Heart left ventricle (tissue), 16 donors: ENCODE results near the gene CDH2. TPM values are rescaled to one million over a fixed set of nuclear protein-coding genes. Genes with fewer than 3 reads are reported as not detected.

Experiments
- ATAC-seq, 4 donors: fragments of 200-7000 bp; cut with Tn5 transposase; one replicate each; pipeline ENCODE4 v1.9.1; 2020 to 2022; ENCODE audit warnings: moderate library complexity in 4 of 4, mild to moderate bottlenecking in 3 of 4, moderate number of reproducible peaks in 1 of 4
- DNase-seq, 5 donors: peaks; one replicate each; pipeline ENCODE4 v3.0.0-alpha.2; 2020
- H3K27ac ChIP-seq, 12 donors: fragments of 200-600 bp; sonication (generic) in 4 of 12; one replicate each; pipeline versions ENCODE4 v1.5.0 to v1.8.0; 2016 to 2022; ENCODE audit warnings: mild to moderate bottlenecking in 2 of 12
- H3K27me3 ChIP-seq, 9 donors: fragments of 200-600 bp; sonication (generic) in 2 of 9; one replicate each; pipeline versions ENCODE4 v1.5.1 to v1.8.0; 2016 to 2022; ENCODE audit warnings: mild to moderate bottlenecking in 3 of 9
- H3K36me3 ChIP-seq, 9 donors: fragments of 200-600 bp; sonication (generic) in 2 of 9; one replicate each; pipeline versions ENCODE4 v1.5.0 to v1.8.0; 2018 to 2022; ENCODE audit warnings: mild to moderate bottlenecking in 2 of 9
- H3K4me1 ChIP-seq, 12 donors: fragments of 200-600 bp; sonication (generic) in 4 of 12; one replicate each; pipeline versions ENCODE4 v1.5.0 to v1.8.0; 2016 to 2022; ENCODE audit warnings: mild to moderate bottlenecking in 3 of 12
- H3K4me3 ChIP-seq, 12 donors: fragments of 200-600 bp; sonication (generic) in 4 of 12; one replicate each; pipeline versions ENCODE4 v1.5.0 to v1.8.0; 2017 to 2022; ENCODE audit warnings: mild to moderate bottlenecking in 9 of 12, moderate library complexity in 4 of 12
- H3K9me3 ChIP-seq, 12 donors: fragments of 200-600 bp; sonication (generic) in 4 of 12; one replicate each; pipeline versions ENCODE4 v1.5.0 to v1.8.0; 2016 to 2022; ENCODE audit warnings: mild to moderate bottlenecking in 1 of 12
- POLR2A ChIP-seq, 2 donors: fragments of 450-650 bp; IDR thresholded peaks; one replicate each; pipeline ENCODE4 v1.6.1; 2017; ENCODE audit warnings: antibody characterized with exemption in 2 of 2, mild to moderate bottlenecking in 2 of 2, moderate library complexity in 2 of 2
- WGBS, 4 donors: extraction: QIAGEN DNeasy Blood & Tissue Kit in 2 of 4; methylation state at CpG; one replicate each; pipeline versions ENCODE4 v1.1.5 to v1.1.7; 2013 to 2018; 5-methylcytosine and 5-hydroxymethylcytosine counted together
- intact Hi-C, 10 donors: fragments of 100-400 bp; cut with DNase I; formaldehyde crosslinking; loops; one replicate each; pipeline versions ENCODE4 v1.11.1 to v1.14.2; 2022
- polyA plus RNA-seq, 2 donors: library from polyadenylated mRNA; stranded (reverse); fragments of 200-250 nt; gene quantifications; one replicate each; pipeline ENCODE4 v1.2.3, GENCODE V29; 2013
- total RNA-seq, 9 donors: library from RNA; depleted of rRNA in 2 of 9; stranded (reverse); fragments of >200 nt in 2 of 9; fragmentation: NEBNext Ultra II Directional in 3 of 9; extraction: Animal tissue kit (Norgen Biotek cat#: 25700) in 3 of 9; gene quantifications; one replicate each; pipeline versions ENCODE4 v1.1.0 to v1.2.4, GENCODE V29; 2016 to 2023
- TF ChIP-seq, protein P1 (sequence below), 12 donors: fragments of 200-600 bp; sonication (generic) in 4 of 12; IDR thresholded peaks; one replicate each; pipeline versions ENCODE4 v1.5.0 to v1.8.0; 2018 to 2022; ENCODE audit warnings: antibody characterized with exemption in 12 of 12, mild to moderate bottlenecking in 5 of 12
- donor health status: ischemic (EF 13 %, LVEDD 7.1; RV severe dilation, severe dysfunction).
- donor health status: healthy with polysubstance abuse.
- donor health status: DM: no; HTN: yes; CAD: no.
- donor health status: DM: no; HTN: no; CAD: no.
- donor health status: ischemic (EF 25% LVEDD 6.9; RV normal size, moderate dysfunction).
- donor health status: ischemic (EF 25% LVEDD 5.7; RV mildly dilated, moderate dysfunction).
- donor health status: healthy.
- donor health status: DM: yes; HTN: yes; CAD: no.
- donor health status: ischemic (EF 35%, LVEDD 5.7; RV mildly dilated, moderate dysfunction).
- donor health status: nonischemic (EF 11% LVEDD 7.7; RV severe dilation, severe dysfunction).
- donor health status: DM: yes; HTN: yes; CAD: no.
- donor health status: PGD.
- donor health status: ischemic (EF 29% LVEDD 5.4; RV normal size, mild dysfunction).
- donor health status: nonischemic (EF 23%, LVEDD 6.1; RV moderate dilation, normal function).

Gene CDH2
- total and polyA plus RNA-seq, 11 donors: 62.5 to 594 (median 386) TPM

DNA sequence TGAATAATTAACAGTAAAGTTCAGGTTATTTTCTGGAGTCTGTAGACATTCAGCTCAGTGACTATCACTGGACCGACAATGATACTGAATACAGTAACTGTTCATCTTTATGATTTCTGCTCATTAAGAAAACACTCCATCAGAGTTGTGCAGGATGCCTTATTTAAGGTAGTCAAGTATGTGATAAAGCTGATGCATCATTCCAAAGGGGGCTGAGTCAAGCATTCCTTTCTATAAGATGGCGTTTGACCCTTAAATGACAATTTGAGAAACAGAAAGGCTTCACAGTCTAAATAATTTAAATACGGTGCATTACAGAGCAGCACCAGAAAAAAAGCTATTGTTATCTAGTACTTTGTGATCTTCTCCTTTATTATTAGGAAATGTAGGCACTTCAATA is 131.1 kb downstream of the CDH2 start:
- DNase-seq (no peak), ATAC-seq (no peak)
- Histone ChIP-seq H3K27ac (no peak overlapping the region), H3K9me3 (no peaks in the 10 kb centered on the region), H3K4me1 (peaks cover 0 to 45% (median 11%) of the 10 kb centered on the region in 12 donors), H3K27me3 (no peaks in the 10 kb centered on the region), H3K4me3 (no peak overlapping the region), H3K36me3 (peaks cover 0 to 4% (median 0%) of the 10 kb centered on the region in 9 donors)
- WGBS, 4 donors: 63 to 72% (median 69%) methylated on average over 3 of the region's 3 CpGs
- intact Hi-C loops: loop anchor here in 1 of 10 donors (10.0 kb wide), 1 partner anchor 49 kb away; no protein-coding TSS in a partner anchor
- no peak for TF ChIP-seq POLR2A (IDR thresholded peaks at IDR 0.05)
- TF ChIP-seq, protein P1, sequence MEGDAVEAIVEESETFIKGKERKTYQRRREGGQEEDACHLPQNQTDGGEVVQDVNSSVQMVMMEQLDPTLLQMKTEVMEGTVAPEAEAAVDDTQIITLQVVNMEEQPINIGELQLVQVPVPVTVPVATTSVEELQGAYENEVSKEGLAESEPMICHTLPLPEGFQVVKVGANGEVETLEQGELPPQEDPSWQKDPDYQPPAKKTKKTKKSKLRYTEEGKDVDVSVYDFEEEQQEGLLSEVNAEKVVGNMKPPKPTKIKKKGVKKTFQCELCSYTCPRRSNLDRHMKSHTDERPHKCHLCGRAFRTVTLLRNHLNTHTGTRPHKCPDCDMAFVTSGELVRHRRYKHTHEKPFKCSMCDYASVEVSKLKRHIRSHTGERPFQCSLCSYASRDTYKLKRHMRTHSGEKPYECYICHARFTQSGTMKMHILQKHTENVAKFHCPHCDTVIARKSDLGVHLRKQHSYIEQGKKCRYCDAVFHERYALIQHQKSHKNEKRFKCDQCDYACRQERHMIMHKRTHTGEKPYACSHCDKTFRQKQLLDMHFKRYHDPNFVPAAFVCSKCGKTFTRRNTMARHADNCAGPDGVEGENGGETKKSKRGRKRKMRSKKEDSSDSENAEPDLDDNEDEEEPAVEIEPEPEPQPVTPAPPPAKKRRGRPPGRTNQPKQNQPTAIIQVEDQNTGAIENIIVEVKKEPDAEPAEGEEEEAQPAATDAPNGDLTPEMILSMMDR (IDR thresholded peaks at IDR 0.05): no peak

DNA sequence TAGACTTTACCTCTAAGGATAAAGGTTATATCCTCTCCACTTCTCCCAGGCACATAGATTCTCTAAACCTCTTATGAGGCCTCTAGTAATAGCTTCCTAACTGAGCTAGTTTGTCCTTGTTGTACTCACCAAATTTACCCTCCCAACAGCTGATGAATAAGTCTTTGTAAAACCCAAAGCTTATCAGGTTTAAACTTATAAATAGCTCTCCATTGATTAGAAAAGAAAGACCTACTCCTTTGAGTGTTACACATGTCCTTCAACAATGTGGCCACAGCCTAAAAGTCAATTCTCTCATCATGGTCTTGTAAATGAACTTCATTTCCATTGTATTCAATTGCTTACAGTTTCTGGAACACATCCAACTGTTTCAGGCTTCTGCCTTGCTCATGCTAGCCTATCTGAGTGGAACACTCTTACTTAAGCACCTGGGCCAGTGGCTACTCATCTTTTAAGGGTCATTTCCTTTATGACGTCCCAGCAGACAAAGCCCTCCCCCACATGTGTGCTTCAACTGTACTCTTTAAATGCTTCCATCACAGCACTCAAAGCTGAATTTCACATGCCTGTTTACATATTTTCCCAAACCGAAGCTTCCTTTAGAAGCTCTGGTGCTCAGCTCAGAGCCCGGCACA is 131.6 kb downstream of the CDH2 start:
- no peaks in the 10 kb centered on the region for H3K27me3 ChIP-seq
- WGBS, 4 donors: 24 to 34% (median 34%) methylated on average over 3 of the region's 3 CpGs
- TF ChIP-seq, protein P1 (IDR thresholded peaks at IDR 0.05): no peak
- no peak for TF ChIP-seq POLR2A (IDR thresholded peaks at IDR 0.05)
- intact Hi-C loops: loop anchor here in 1 of 10 donors (10.0 kb wide), 1 partner anchor 50 kb away; no protein-coding TSS in a partner anchor
- no peak for DNase-seq
- ATAC-seq: peak in 3 of 4 donors; percentile 30 to 75 (median 31)
- no peaks in the 10 kb centered on the region for H3K9me3 ChIP-seq
- H3K27ac ChIP-seq: no peak overlapping the region
- peaks cover 0 to 48% (median 11%) of the 10 kb centered on the region in 12 donors for H3K4me1 ChIP-seq
- no peak overlapping the region for H3K4me3 ChIP-seq
- H3K36me3 ChIP-seq: peaks cover 0 to 4% (median 0%) of the 10 kb centered on the region in 9 donors

DNA sequence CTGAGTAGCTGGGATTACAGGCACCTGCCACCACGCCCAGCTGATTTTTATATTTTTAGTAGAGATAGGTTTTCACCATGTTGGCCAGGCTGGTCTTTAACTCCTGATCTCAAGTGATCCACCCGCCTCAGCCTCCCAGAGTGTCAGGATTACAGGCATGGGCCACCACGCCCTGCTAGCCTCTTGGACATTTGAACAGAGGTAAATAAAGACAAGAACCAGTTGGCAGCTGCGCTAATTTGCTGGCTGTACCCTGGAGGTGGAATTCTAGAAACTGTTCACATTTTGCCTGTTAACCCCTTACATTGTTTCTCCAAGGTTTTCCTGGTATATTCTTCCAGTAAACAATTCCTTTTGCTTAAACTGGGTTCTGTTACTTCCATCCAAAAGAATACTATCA is 132.9 kb downstream of the CDH2 start:
- WGBS, 4 donors: 70 to 77% (median 75%) methylated on average over 4 of the region's 4 CpGs
- no peak overlapping the region for H3K4me3 ChIP-seq
- H3K9me3 ChIP-seq: no peaks in the 10 kb centered on the region
- H3K36me3 ChIP-seq: no peaks in the 10 kb centered on the region
- H3K4me1 ChIP-seq: peaks cover 0 to 51% (median 11%) of the 10 kb centered on the region in 12 donors
- no peak for ATAC-seq
- TF ChIP-seq, protein P1 (IDR thresholded peaks at IDR 0.05): no peak
- TF ChIP-seq POLR2A (IDR thresholded peaks at IDR 0.05): no peak
- H3K27me3 ChIP-seq: no peaks in the 10 kb centered on the region
- DNase-seq: no peak
- intact Hi-C loops: loop anchor here in 1 of 10 donors (10.0 kb wide), 1 partner anchor 51 kb away; no protein-coding TSS in a partner anchor
- H3K27ac ChIP-seq: no peak overlapping the region

DNA sequence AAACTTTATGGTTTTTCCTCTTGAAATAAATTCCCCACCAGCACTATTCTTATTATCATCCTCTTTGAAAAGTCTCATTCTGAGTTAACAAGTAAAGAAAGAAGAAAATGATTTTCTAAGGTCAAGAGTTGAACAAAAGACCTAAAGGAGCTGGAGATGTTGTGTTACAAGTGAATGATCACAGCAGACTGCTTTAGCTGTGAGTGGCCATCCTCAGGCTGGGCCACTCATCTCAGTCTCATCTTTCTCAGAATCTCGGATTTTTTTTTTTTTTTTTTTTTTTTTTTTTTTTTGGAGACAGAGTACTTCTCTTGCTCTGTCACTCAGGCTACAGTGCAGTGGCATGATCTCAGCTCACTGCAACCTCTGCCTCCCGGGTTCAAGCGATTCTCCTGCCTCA is 133.3 kb downstream of the CDH2 start:
- no peak for DNase-seq
- Histone ChIP-seq H3K4me3 (no peak overlapping the region), H3K27ac (no peak overlapping the region), H3K4me1 (peaks cover 0 to 49% (median 11%) of the 10 kb centered on the region in 12 donors), H3K36me3 (no peaks in the 10 kb centered on the region), H3K27me3 (no peaks in the 10 kb centered on the region), H3K9me3 (no peaks in the 10 kb centered on the region)
- TF ChIP-seq, protein P1 (IDR thresholded peaks at IDR 0.05): no peak
- no peak for TF ChIP-seq POLR2A (IDR thresholded peaks at IDR 0.05)
- 71 to 88% (median 78%) methylated on average over 3 of the region's 3 CpGs for WGBS, 4 donors
- intact Hi-C loops: loop anchor here in 1 of 10 donors (10.0 kb wide), 1 partner anchor 51 kb away; no protein-coding TSS in a partner anchor
- no peak for ATAC-seq
